ENCODE results near the gene SKI.

- TF ChIP-seq CTBP1 (IDR thresholded peaks at IDR 0.05; ENCODE audit: borderline replicate concordance), result no peak
- no peak; the same call in 1 of the 2 replicates for TF ChIP-seq HDGF (IDR thresholded peaks at IDR 0.05; ENCODE audit: borderline replicate concordance)
- TF ChIP-seq SP1 (IDR thresholded peaks at IDR 0.05), result no peak
- no peak for TF ChIP-seq SUZ12 (IDR thresholded peaks at IDR 0.05)
- no peak for TF ChIP-seq FOXM1 (IDR thresholded peaks at IDR 0.05; ENCODE audit: borderline replicate concordance)
- no peak for TF ChIP-seq LEF1 (IDR thresholded peaks at IDR 0.05; ENCODE audit: borderline replicate concordance)
- no peak for TF ChIP-seq BHLHE40 (IDR thresholded peaks at IDR 0.05; ENCODE audit: borderline replicate concordance)
- no peak for TF ChIP-seq ELF4 (IDR thresholded peaks at IDR 0.05)
- no peak; the same call in 1 of the 2 replicates for TF ChIP-seq L3MBTL2 (conservative IDR thresholded peaks at IDR 0.05)
- TF ChIP-seq NFRKB (IDR thresholded peaks at IDR 0.05), result no peak
- no peak for TF ChIP-seq TARDBP (IDR thresholded peaks at IDR 0.05)
- TF ChIP-seq, protein P1, sequence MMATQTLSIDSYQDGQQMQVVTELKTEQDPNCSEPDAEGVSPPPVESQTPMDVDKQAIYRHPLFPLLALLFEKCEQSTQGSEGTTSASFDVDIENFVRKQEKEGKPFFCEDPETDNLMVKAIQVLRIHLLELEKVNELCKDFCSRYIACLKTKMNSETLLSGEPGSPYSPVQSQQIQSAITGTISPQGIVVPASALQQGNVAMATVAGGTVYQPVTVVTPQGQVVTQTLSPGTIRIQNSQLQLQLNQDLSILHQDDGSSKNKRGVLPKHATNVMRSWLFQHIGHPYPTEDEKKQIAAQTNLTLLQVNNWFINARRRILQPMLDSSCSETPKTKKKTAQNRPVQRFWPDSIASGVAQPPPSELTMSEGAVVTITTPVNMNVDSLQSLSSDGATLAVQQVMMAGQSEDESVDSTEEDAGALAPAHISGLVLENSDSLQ (IDR thresholded peaks at IDR 0.05), result peak; percentile 79
- no peak for TF ChIP-seq ZNF384 (IDR thresholded peaks at IDR 0.05)
- TF ChIP-seq FOXK2 (IDR thresholded peaks at IDR 0.05), result no peak
These were observed 38.4 kb upstream of the SKI start for GRCh38 chr1:2189459-2190425.
